Stomach (tissue), 9 donors: ENCODE measurements around the gene SIRPB1. TPM values are rescaled to one million over a fixed set of nuclear protein-coding genes. Genes with fewer than 3 reads are reported as not detected.

Source experiments
- DNase-seq, 2 donors: peaks; one replicate each; pipeline versions ENCODE4 v3.0.0 to v3.0.0-alpha.2; 2013 to 2019
- H3K27ac ChIP-seq, 5 donors: fragments of 200-600 bp in 4 of 5; sonication (generic) in 4 of 5; one replicate each; pipeline ENCODE4 v1.5.1; 2013 to 2019; ENCODE audit warnings: mild to moderate bottlenecking in 1 of 5, moderate library complexity in 1 of 5
- H3K27me3 ChIP-seq, 3 donors: fragments of 200-600 bp; sonication (generic); one replicate each; pipeline ENCODE4 v1.5.1; 2017 to 2019; ENCODE audit warnings: mixed run types in 1 of 3
- H3K36me3 ChIP-seq, 4 donors: fragments of 200-600 bp; sonication (generic); 1 replicate in 3 of 4; 2 replicates in 1 of 4; pipeline ENCODE4 v1.5.1; 2016 to 2019
- H3K4me1 ChIP-seq, 4 donors: fragments of 200-600 bp; sonication (generic); one replicate each; pipeline ENCODE4 v1.5.1; 2016 to 2019
- H3K4me3 ChIP-seq, 4 donors: fragments of 200-600 bp; sonication (generic) in 3 of 4; one replicate each; pipeline ENCODE4 v1.5.1; 2016 to 2019; ENCODE audit warnings: mild to moderate bottlenecking in 1 of 4
- H3K9me3 ChIP-seq, 4 donors: fragments of 200-600 bp; sonication (generic); one replicate each; pipeline ENCODE4 v1.5.1; 2016 to 2019
- CTCF ChIP-seq, 7 experiments: fragments of 450-650 bp in 4 of 7; fragments of 200-600 bp in 3 of 7; sonication (generic) in 3 of 7; IDR thresholded peaks; one replicate each; pipeline ENCODE4 v1.5.1; 2016 to 2019; ENCODE audit warnings: antibody characterized with exemption in 7 of 7, control low read depth in 2 of 7, mild to moderate bottlenecking in 1 of 7
- EP300 ChIP-seq: sonication (generic); formaldehyde crosslinking; IDR thresholded peaks from one replicate; pipeline ENCODE4 v1.6.1; 2017; ENCODE audit warnings: antibody characterized with exemption
- POLR2A ChIP-seq, 4 donors: fragments of 450-650 bp; IDR thresholded peaks; one replicate each; pipeline ENCODE4 v1.6.1; 2016; ENCODE audit warnings: antibody characterized with exemption in 4 of 4, control low read depth in 2 of 4, mild to moderate bottlenecking in 1 of 4, moderate library complexity in 1 of 4
- POLR2AphosphoS5 ChIP-seq, 3 donors: sonication (generic); formaldehyde crosslinking; IDR thresholded peaks; one replicate each; pipeline ENCODE4 v1.6.1; 2016; ENCODE audit warnings: antibody characterized with exemption in 3 of 3
- WGBS, 5 donors: extraction: QIAGEN DNeasy Blood & Tissue Kit in 3 of 5; methylation state at CpG; one replicate each; pipeline versions ENCODE4 v1.1.5 to v1.1.7; 2013 to 2018; 5-methylcytosine and 5-hydroxymethylcytosine counted together
- intact Hi-C: fragments of 100-400 bp; cut with DNase I; formaldehyde crosslinking; loops from one replicate; pipeline ENCODE4 v1.15.1; 2023; ENCODE audit warnings: low total_unique reads
- polyA plus RNA-seq, 3 donors: library from polyadenylated mRNA; stranded (reverse); fragments of 200-250 nt; gene quantifications; one replicate each; pipeline ENCODE4 v1.2.3, GENCODE V29; 2013
- total RNA-seq, 5 donors: library from RNA; depleted of rRNA; stranded (reverse); fragments of >200 nt; gene quantifications; one replicate each; pipeline versions ENCODE4 v1.1.0 to v1.2.3, GENCODE V29; 2014 to 2016
- donor health status: healthy with polysubstance abuse.
- donor health status: Bipolar disorder and iron deficiency.
- donor health status: healthy.

The SIRPB1 gene
- total and polyA plus RNA-seq, 8 donors = 0.18 to 14.0 (median 1.9) TPM; not detected in 2

- no peaks in the 10 kb centered on the region for H3K4me1 ChIP-seq
- WGBS, 5 donors = 41 to 58% (median 50%) methylated on average over 9 of the region's 9 CpGs
- no peak overlapping the region for H3K27ac ChIP-seq
- no peak for DNase-seq
- no peak for TF ChIP-seq CTCF (IDR thresholded peaks at IDR 0.05)
- TF ChIP-seq EP300 = no peak
- TF ChIP-seq POLR2AphosphoS5 (IDR thresholded peaks at IDR 0.05) = no peak
- no peak for TF ChIP-seq POLR2A (IDR thresholded peaks at IDR 0.05)
- H3K36me3 ChIP-seq = no peaks in the 10 kb centered on the region
- H3K27me3 ChIP-seq = peaks cover 0 to 9% (median 0%) of the 10 kb centered on the region in 3 donors
- no peak overlapping the region for H3K4me3 ChIP-seq
- intact Hi-C loops = no loop called here
- no peaks in the 10 kb centered on the region for H3K9me3 ChIP-seq
Measured at GRCh38 chr20:1631309-1632151, 11.7 kb upstream of the SIRPB1 start.

GRCh38 chr20:1630186-1630585 lies 10.4 kb upstream of the SIRPB1 start:
- WGBS, 5 donors = 84 to 93% (median 85%) methylated on average over 1 to 5 of the region's 5 CpGs
- Histone ChIP-seq H3K36me3 (no peaks in the 10 kb centered on the region), H3K27me3 (peaks cover 0 to 16% (median 0%) of the 10 kb centered on the region in 3 donors), H3K4me3 (no peak overlapping the region), H3K9me3 (no peaks in the 10 kb centered on the region), H3K27ac (no peak overlapping the region), H3K4me1 (no peaks in the 10 kb centered on the region)
- no peak for TF ChIP-seq EP300
- TF ChIP-seq POLR2A (IDR thresholded peaks at IDR 0.05) = no peak
- TF ChIP-seq POLR2AphosphoS5 (IDR thresholded peaks at IDR 0.05) = no peak
- TF ChIP-seq CTCF (IDR thresholded peaks at IDR 0.05) = no peak
- no peak for DNase-seq
- intact Hi-C loops = no loop called here

GRCh38 chr20:1629321-1629720 lies 9.5 kb upstream of the SIRPB1 start:
- Histone ChIP-seq H3K27me3 (peaks cover 0 to 16% (median 0%) of the 10 kb centered on the region in 3 donors), H3K4me3 (no peak overlapping the region), H3K4me1 (no peaks in the 10 kb centered on the region), H3K9me3 (no peaks in the 10 kb centered on the region), H3K36me3 (no peaks in the 10 kb centered on the region), H3K27ac (no peak overlapping the region)
- 68 to 74% (median 74%) methylated on average over 5 of the region's 5 CpGs for WGBS, 5 donors
- DNase-seq = no peak
- TF ChIP-seq POLR2AphosphoS5 (IDR thresholded peaks at IDR 0.05) (no peak), CTCF (IDR thresholded peaks at IDR 0.05) (no peak), POLR2A (IDR thresholded peaks at IDR 0.05) (no peak), EP300 (no peak)
- intact Hi-C loops = no loop called here

- H3K27me3 ChIP-seq = peaks cover 0 to 16% (median 0%) of the 10 kb centered on the region in 3 donors
- WGBS, 5 donors = 82 to 84% (median 83%) methylated on average over 5 of the region's 5 CpGs
- H3K27ac ChIP-seq = no peak overlapping the region
- H3K4me3 ChIP-seq = no peak overlapping the region
- H3K36me3 ChIP-seq = no peaks in the 10 kb centered on the region
- no peaks in the 10 kb centered on the region for H3K9me3 ChIP-seq
- no peak for TF ChIP-seq CTCF (IDR thresholded peaks at IDR 0.05)
- no peak for TF ChIP-seq POLR2AphosphoS5 (IDR thresholded peaks at IDR 0.05)
- no peak for TF ChIP-seq EP300
- no peak for TF ChIP-seq POLR2A (IDR thresholded peaks at IDR 0.05)
- no peak for DNase-seq
- H3K4me1 ChIP-seq = no peaks in the 10 kb centered on the region
- intact Hi-C loops = no loop called here
Measured at GRCh38 chr20:1628621-1629020, 8.8 kb upstream of the SIRPB1 start.
